NCI-H226 (cell line): ENCODE results near the gene ACADS.

Experiments used
- DNase-seq: peaks from one replicate; pipeline ENCODE4 v3.0.0-alpha.2; 2015

ACADS gene

GRCh38 chr12:120725659-120726509 lies at the start of gene ACADS:
Gene ACADS, plus strand, starts transcription at chr12:120725826. Its CDS starts 60 bp downstream, at chr12:120725886.
- peak; percentile 72 for DNase-seq

GRCh38 chr12:120677765-120678473 lies 47.7 kb upstream of the ACADS start:
- no peak for DNase-seq

- no peak for DNase-seq
Observed at GRCh38 chr12:120678572-120678971, 47.1 kb upstream of the ACADS start.

- no peak for DNase-seq
Observed at GRCh38 chr12:120680165-120680738, 45.4 kb upstream of the ACADS start.

- DNase-seq: peak; percentile 16
Observed at GRCh38 chr12:120684523-120684932, 41.1 kb upstream of the ACADS start.

GRCh38 chr12:120685522-120685921 lies 40.1 kb upstream of the ACADS start:
- DNase-seq: no peak

GRCh38 chr12:120686151-120686689 lies 39.4 kb upstream of the ACADS start:
- peak; percentile 97 for DNase-seq

GRCh38 chr12:120686690-120687577 lies 38.7 kb upstream of the ACADS start, which contains the start of gene MLEC:
Gene MLEC, plus strand, starts transcription at chr12:120687149. Its CDS starts 148 bp downstream, at chr12:120687297.
- DNase-seq: peak; percentile 95

- DNase-seq: no peak
Observed at GRCh38 chr12:120687578-120688289, 37.9 kb upstream of the ACADS start.

- no peak for DNase-seq
Observed at GRCh38 chr12:120688527-120689071, 37.0 kb upstream of the ACADS start.

GRCh38 chr12:120689397-120690082 lies 36.1 kb upstream of the ACADS start:
- DNase-seq: no peak

GRCh38 chr12:120690083-120690450 lies 35.6 kb upstream of the ACADS start:
- DNase-seq: no peak

GRCh38 chr12:120690978-120691377 lies 34.6 kb upstream of the ACADS start:
- no peak for DNase-seq

- no peak for DNase-seq
Observed at GRCh38 chr12:120692524-120693033, 33.0 kb upstream of the ACADS start.

- DNase-seq: no peak
Observed at GRCh38 chr12:120693848-120694247, 31.8 kb upstream of the ACADS start.

- no peak for DNase-seq
Observed at GRCh38 chr12:120696626-120697025, 29.0 kb upstream of the ACADS start.

GRCh38 chr12:120697344-120697743 lies 28.3 kb upstream of the ACADS start:
- no peak for DNase-seq

GRCh38 chr12:120698665-120699064 lies 27.0 kb upstream of the ACADS start:
- no peak for DNase-seq

- DNase-seq: no peak
Observed at GRCh38 chr12:120699553-120699952, 26.1 kb upstream of the ACADS start.

- DNase-seq: no peak
Observed at GRCh38 chr12:120700886-120701285, 24.7 kb upstream of the ACADS start.
